HG02852 (cell line): ENCODE results near the gene NME4.
A peak's percentile ranks its signal among the peaks of the same experiment; 100 is the strongest.
"Not testable (repeated sequence)": the region's sequence is repeated elsewhere in the genome, so short reads cannot be mapped to it uniquely, and the experiment has no call there.

ENCODE experiments used
- ATAC-seq: cut with Tn5 transposase; IDR thresholded peaks from one replicate; pipeline ENCODE4 v1.9.1; 2021; ENCODE audit warnings: mild to moderate bottlenecking, moderate library complexity; ENCODE audit not compliant: unreplicated experiment

Gene NME4

GRCh38 chr16:396199-396598 is 800 bp upstream of the NME4 start:
- ATAC-seq = no peak

- ATAC-seq = no peak
These were observed 394 bp upstream of the NME4 start for GRCh38 chr16:396605-397004.

- ATAC-seq = no peak
These were observed 835 bp downstream of the NME4 start for GRCh38 chr16:397736-398332.

- ATAC-seq = no peak
These were observed 1.8 kb downstream of the NME4 start for GRCh38 chr16:398561-399339.

GRCh38 chr16:399340-400019 is 2.5 kb downstream of the NME4 start:
- no peak for ATAC-seq

GRCh38 chr16:400061-400591 is 3.1 kb downstream of the NME4 start:
- no peak for ATAC-seq

GRCh38 chr16:401468-402348 is 4.7 kb downstream of the NME4 start, which contains the start of gene DECR2:
Gene DECR2 (plus strand): TSS chr16:401885. CDS start chr16:401964, 79 bp downstream.
- ATAC-seq = peak; percentile 55

GRCh38 chr16:404971-405486 is 8.0 kb downstream of the NME4 start:
- no peak for ATAC-seq

GRCh38 chr16:405548-406506 is 8.8 kb downstream of the NME4 start:
- no peak for ATAC-seq

- ATAC-seq = no peak
These were observed 10.3 kb downstream of the NME4 start for GRCh38 chr16:407253-407652.

GRCh38 chr16:410516-411178 is 13.6 kb downstream of the NME4 start:
- no peak for ATAC-seq

- ATAC-seq = no peak
These were observed 14.7 kb downstream of the NME4 start for GRCh38 chr16:411576-412265.

- ATAC-seq = no peak
These were observed 17.6 kb downstream of the NME4 start for GRCh38 chr16:414395-415169.

GRCh38 chr16:415170-415498 is 18.1 kb downstream of the NME4 start:
- not testable (repeated sequence) for ATAC-seq

GRCh38 chr16:422179-422578 is 25.2 kb downstream of the NME4 start:
- ATAC-seq = not testable (repeated sequence)

- no peak for ATAC-seq
These were observed 27.1 kb downstream of the NME4 start for GRCh38 chr16:424033-424622.

GRCh38 chr16:424623-425081 is 27.7 kb downstream of the NME4 start:
- ATAC-seq = no peak
